Measurements from ENCODE around the gene RAD51AP1.

The RAD51AP1 gene

DNA sequence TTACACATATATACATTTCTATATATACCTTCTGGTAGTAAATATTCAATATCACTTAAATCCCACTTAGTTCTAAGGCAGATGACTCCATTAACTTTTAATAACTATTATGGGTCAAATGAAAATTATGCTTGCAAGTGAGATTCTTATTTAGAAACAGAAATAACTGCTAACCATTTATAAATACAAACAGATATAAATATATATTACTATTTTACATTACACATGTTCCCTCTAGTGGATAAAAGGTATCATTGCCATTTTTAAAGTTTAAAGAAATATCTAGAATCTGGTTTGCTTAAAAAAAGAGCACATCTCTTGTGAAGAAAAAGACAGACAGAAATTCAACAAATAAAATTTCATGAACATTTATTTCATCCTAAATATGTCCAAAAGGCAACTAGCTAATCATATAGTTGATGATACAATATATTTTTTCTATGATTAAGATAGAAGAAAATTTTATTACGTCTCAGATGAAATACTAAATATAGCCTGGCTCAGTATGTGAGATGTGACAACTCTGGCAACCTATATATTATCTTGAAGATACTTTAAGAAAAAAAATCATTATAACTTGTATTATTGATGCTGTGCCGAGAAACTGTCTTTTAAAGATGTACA is 11.7 kb upstream of the RAD51AP1 start:
- no peak for TF ChIP-seq JUND (IDR thresholded peaks at IDR 0.05; ENCODE audit: low read depth)
- in situ Hi-C loops (cut with HindIII; ENCODE audit: low pct_unique_long_range_greater_than_20kb, low sequenced_read_pairs) = no loop called here
- peak in 1 of 2 experiments; percentile 1 for DNase-seq (ENCODE audit: low read depth in 1 of 2, low spot score in 1 of 2)

DNA sequence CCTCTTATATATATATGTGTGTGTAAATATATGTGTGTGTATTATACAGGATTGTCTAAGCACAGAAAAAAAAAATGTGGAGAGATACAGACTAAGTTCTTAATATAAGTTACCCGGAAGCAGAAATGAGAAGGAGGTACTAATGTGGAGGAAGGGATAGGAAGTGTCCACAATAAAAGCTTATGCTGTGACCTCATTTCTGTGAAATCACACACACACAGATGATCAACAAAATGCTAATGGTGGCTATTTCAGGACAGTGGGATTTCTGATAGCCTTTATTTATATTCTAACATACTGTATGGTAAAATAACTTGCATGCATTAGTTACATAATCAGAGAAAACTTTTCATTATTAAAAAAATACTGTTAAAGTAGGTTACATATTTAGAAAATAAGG is 8.5 kb upstream of the RAD51AP1 start:
- no peak for DNase-seq (ENCODE audit: low read depth in 1 of 2, low spot score in 1 of 2)

DNA sequence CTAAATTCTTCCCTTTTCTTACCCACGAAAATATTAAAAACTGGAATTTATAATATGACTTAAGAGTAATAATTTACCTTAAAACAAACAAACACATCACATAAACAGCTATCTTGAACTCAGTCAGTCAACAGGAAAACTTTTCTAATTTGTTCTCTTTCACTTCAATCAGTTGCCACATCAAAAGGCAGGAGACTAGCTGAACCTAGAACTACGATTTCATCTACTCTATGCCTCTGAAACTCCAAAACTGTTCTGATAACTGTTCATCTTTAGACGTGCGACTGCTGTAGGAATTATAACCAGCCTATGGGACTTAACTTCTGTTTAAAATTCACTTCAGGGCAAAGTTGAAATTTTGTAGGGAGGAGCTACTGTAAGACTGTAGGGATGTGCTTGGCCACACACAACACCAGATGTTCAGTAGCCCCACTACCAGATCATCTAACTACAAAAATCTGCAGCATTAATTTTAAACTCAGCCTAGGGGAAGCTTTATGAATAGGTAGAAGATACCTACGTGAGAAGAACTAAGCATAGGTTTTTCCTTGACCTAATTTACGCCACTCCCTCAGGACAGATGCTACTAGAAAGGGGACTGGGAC is 7.6 kb upstream of the RAD51AP1 start:
- in situ Hi-C loops (cut with HindIII; ENCODE audit: low pct_unique_long_range_greater_than_20kb, low sequenced_read_pairs) = no loop called here
- DNase-seq (ENCODE audit: low read depth in 1 of 2, low spot score in 1 of 2) = no peak

More for the DNA sequence above, 8.5 kb upstream of the RAD51AP1 start:
- no peak for TF ChIP-seq JUND (IDR thresholded peaks at IDR 0.05; ENCODE audit: low read depth)
- in situ Hi-C loops (cut with HindIII; ENCODE audit: low pct_unique_long_range_greater_than_20kb, low sequenced_read_pairs) = no loop called here

GRCh38 chr12:4535092-4535491 is 3.6 kb upstream of the RAD51AP1 start:
- no peak for TF ChIP-seq JUND (IDR thresholded peaks at IDR 0.05; ENCODE audit: low read depth)
- in situ Hi-C loops (cut with HindIII; ENCODE audit: low pct_unique_long_range_greater_than_20kb, low sequenced_read_pairs) = no loop called here
- DNase-seq (ENCODE audit: low read depth in 1 of 2, low spot score in 1 of 2) = no peak

More for the DNA sequence above, 7.6 kb upstream of the RAD51AP1 start:
- TF ChIP-seq JUND (IDR thresholded peaks at IDR 0.05; ENCODE audit: low read depth) = no peak

- TF ChIP-seq JUND (IDR thresholded peaks at IDR 0.05; ENCODE audit: low read depth) = no peak
- in situ Hi-C loops (cut with HindIII; ENCODE audit: low pct_unique_long_range_greater_than_20kb, low sequenced_read_pairs) = no loop called here
- DNase-seq (ENCODE audit: low read depth in 1 of 2, low spot score in 1 of 2) = no peak
These were observed 2.8 kb upstream of the RAD51AP1 start for GRCh38 chr12:4535871-4536270.

GRCh38 chr12:4539167-4539870 is 629 bp downstream of the RAD51AP1 start:
- in situ Hi-C loops (cut with HindIII; ENCODE audit: low pct_unique_long_range_greater_than_20kb, low sequenced_read_pairs) = no loop called here
- no peak for DNase-seq (ENCODE audit: low read depth in 1 of 2, low spot score in 1 of 2)

GRCh38 chr12:4540170-4540569 is 1.5 kb downstream of the RAD51AP1 start:
- TF ChIP-seq JUND (IDR thresholded peaks at IDR 0.05; ENCODE audit: low read depth) = no peak
- in situ Hi-C loops (cut with HindIII; ENCODE audit: low pct_unique_long_range_greater_than_20kb, low sequenced_read_pairs) = no loop called here
- DNase-seq (ENCODE audit: low read depth in 1 of 2, low spot score in 1 of 2) = no peak

More at GRCh38 chr12:4539167-4539870, 629 bp downstream of the RAD51AP1 start:
- no peak for TF ChIP-seq JUND (IDR thresholded peaks at IDR 0.05; ENCODE audit: low read depth)

GRCh38 chr12:4540638-4541037 is 1.9 kb downstream of the RAD51AP1 start:
- in situ Hi-C loops (cut with HindIII; ENCODE audit: low pct_unique_long_range_greater_than_20kb, low sequenced_read_pairs) = no loop called here
- no peak for TF ChIP-seq JUND (IDR thresholded peaks at IDR 0.05; ENCODE audit: low read depth)
- no peak for DNase-seq (ENCODE audit: low read depth in 1 of 2, low spot score in 1 of 2)

- no peak for DNase-seq (ENCODE audit: low read depth in 1 of 2, low spot score in 1 of 2)
- in situ Hi-C loops (cut with HindIII; ENCODE audit: low pct_unique_long_range_greater_than_20kb, low sequenced_read_pairs) = no loop called here
- TF ChIP-seq JUND (IDR thresholded peaks at IDR 0.05; ENCODE audit: low read depth) = no peak
These were observed 6.5 kb downstream of the RAD51AP1 start for GRCh38 chr12:4545195-4545594.

DNA sequence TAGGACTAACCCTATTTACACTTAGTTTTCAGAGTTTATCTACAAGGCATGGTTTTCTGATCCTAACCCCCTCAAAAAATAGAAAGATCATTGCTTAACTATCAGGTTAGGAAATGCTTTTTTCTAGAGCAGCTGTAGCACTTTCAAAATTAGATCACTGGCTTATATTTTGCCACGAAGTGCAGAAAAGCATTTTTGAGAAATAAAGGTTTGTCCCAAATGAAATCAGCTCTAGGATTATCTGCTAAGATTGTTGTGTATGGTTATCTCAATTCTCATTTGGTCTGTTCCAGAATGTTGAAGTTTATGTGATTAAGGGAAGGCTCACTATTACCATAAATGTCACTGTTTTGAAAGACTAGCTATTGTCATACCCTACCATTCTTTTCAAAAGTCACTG is 13.5 kb downstream of the RAD51AP1 start:
- in situ Hi-C loops (cut with HindIII; ENCODE audit: low pct_unique_long_range_greater_than_20kb, low sequenced_read_pairs) = no loop called here
- no peak for DNase-seq (ENCODE audit: low read depth in 1 of 2, low spot score in 1 of 2)
- no peak for TF ChIP-seq JUND (IDR thresholded peaks at IDR 0.05; ENCODE audit: low read depth)

- in situ Hi-C loops (cut with HindIII; ENCODE audit: low pct_unique_long_range_greater_than_20kb, low sequenced_read_pairs) = no loop called here
- DNase-seq (ENCODE audit: low read depth in 1 of 2, low spot score in 1 of 2) = no peak
- no peak for TF ChIP-seq JUND (IDR thresholded peaks at IDR 0.05; ENCODE audit: low read depth)
These were observed 15.3 kb downstream of the RAD51AP1 start for GRCh38 chr12:4553943-4554342.

- no peak for DNase-seq (ENCODE audit: low read depth in 1 of 2, low spot score in 1 of 2)
- in situ Hi-C loops (cut with HindIII; ENCODE audit: low pct_unique_long_range_greater_than_20kb, low sequenced_read_pairs) = no loop called here
- no peak for TF ChIP-seq JUND (IDR thresholded peaks at IDR 0.05; ENCODE audit: low read depth)
These were observed 17.1 kb downstream of the RAD51AP1 start for GRCh38 chr12:4555804-4556203.
